Nephron progenitor cell (in vitro differentiated cells): ENCODE measurements around the gene JAZF1.

Source experiments
- DNase-seq: peaks from one replicate; pipeline ENCODE4 v3.0.0; 2021
- H3K27ac Mint-ChIP-seq: 2 replicates; pipeline ENCODE4 v1.8.0; 2021; ENCODE audit warnings: mild to moderate bottlenecking, moderate library complexity, mixed read lengths
- H3K27me3 Mint-ChIP-seq: 2 replicates; pipeline ENCODE4 v1.8.0; 2021; ENCODE audit warnings: mild to moderate bottlenecking, low read depth, mixed read lengths; ENCODE audit not compliant: poor library complexity
- H3K36me3 Mint-ChIP-seq: 2 replicates; pipeline ENCODE4 v1.8.0; 2021; ENCODE audit warnings: low read depth, mixed read lengths
- H3K4me1 Mint-ChIP-seq: 2 replicates; pipeline ENCODE4 v1.8.0; 2021; ENCODE audit warnings: mixed read lengths
- H3K4me3 Mint-ChIP-seq: 2 replicates; pipeline ENCODE4 v1.8.0; 2021; ENCODE audit warnings: mild to moderate bottlenecking, moderate library complexity, mixed read lengths
- H3K9me3 Mint-ChIP-seq: 2 replicates; pipeline ENCODE4 v1.8.0; 2021; ENCODE audit warnings: mild to moderate bottlenecking, moderate library complexity, mixed read lengths
- TF ChIP-seq, protein P1 (sequence below): fragments of 200-600 bp; sonication (generic); IDR thresholded peaks from 2 replicates; pipeline ENCODE4 v1.5.0; 2021; ENCODE audit warnings: antibody characterized with exemption

Gene JAZF1

DNA sequence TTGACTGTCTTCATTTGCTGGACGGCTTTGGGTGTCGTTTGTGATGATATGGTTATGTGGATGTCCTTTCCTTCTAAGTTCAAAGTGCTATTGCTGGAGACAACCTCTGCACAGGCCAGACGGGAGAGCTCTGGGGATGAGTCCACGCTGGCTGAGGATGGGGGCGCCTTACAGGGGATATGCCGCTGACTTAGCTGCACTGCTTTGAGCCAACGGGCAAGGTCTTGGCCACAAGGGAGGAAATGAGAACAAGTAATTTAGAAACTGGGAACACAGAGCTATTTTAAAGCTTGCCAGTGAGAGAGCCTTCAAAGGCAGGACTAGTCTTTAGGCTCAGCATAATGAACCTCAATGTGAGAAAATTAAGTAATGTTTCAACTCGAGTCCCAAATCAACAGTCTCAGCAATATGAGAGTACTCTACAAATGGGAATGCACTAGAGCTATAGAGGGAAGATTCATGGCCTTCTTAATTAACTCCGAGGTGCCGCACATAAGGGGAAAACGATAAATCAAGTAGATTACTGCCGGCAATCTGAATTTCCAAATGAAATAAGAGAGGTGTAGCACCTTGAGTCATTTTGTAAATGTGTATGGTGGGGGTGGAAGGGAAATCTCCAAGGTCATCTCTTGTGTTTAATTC is 209.3 kb downstream of the JAZF1 start:
- no peaks in the 10 kb centered on the region for H3K9me3 Mint-ChIP-seq
- peaks cover 8% of the 10 kb centered on the region for H3K4me1 Mint-ChIP-seq
- no peak overlapping the region for H3K27ac Mint-ChIP-seq
- no peak for DNase-seq
- peaks cover 5% of the 10 kb centered on the region for H3K27me3 Mint-ChIP-seq
- TF ChIP-seq, protein P1, sequence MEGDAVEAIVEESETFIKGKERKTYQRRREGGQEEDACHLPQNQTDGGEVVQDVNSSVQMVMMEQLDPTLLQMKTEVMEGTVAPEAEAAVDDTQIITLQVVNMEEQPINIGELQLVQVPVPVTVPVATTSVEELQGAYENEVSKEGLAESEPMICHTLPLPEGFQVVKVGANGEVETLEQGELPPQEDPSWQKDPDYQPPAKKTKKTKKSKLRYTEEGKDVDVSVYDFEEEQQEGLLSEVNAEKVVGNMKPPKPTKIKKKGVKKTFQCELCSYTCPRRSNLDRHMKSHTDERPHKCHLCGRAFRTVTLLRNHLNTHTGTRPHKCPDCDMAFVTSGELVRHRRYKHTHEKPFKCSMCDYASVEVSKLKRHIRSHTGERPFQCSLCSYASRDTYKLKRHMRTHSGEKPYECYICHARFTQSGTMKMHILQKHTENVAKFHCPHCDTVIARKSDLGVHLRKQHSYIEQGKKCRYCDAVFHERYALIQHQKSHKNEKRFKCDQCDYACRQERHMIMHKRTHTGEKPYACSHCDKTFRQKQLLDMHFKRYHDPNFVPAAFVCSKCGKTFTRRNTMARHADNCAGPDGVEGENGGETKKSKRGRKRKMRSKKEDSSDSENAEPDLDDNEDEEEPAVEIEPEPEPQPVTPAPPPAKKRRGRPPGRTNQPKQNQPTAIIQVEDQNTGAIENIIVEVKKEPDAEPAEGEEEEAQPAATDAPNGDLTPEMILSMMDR, result no peak
- H3K4me3 Mint-ChIP-seq, result no peak overlapping the region
- H3K36me3 Mint-ChIP-seq, result no peaks in the 10 kb centered on the region

GRCh38 chr7:27970350-27970749 is 210.2 kb downstream of the JAZF1 start:
- Mint-ChIP-seq H3K9me3 (no peaks in the 10 kb centered on the region), H3K36me3 (no peaks in the 10 kb centered on the region), H3K27me3 (peaks cover 5% of the 10 kb centered on the region), H3K4me3 (no peak overlapping the region), H3K27ac (no peak overlapping the region), H3K4me1 (peaks cover 8% of the 10 kb centered on the region)
- TF ChIP-seq, protein P1, result no peak
- DNase-seq, result no peak

DNA sequence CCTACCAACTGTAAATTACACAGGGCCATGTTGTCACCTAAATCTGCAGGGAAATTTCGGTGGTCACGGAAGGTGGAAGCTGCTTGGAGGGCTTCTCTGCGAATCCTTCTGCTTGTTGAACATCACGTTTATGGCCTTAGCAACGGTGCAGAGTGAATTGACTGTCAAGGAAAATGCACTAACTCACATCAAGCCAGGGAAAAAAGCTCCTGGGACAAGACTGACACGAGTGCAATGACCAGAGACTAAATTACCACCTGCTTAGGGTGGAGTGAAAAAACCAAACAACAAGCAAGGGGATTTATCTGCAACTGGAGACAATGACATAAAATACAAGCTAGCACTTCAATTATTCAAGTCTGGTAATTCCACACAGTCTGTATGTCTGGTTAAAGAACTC is 211.2 kb downstream of the JAZF1 start:
- Mint-ChIP-seq H3K4me1 (peaks cover 8% of the 10 kb centered on the region), H3K4me3 (no peak overlapping the region), H3K27me3 (peaks cover 5% of the 10 kb centered on the region), H3K9me3 (no peaks in the 10 kb centered on the region), H3K36me3 (no peaks in the 10 kb centered on the region), H3K27ac (no peak overlapping the region)
- TF ChIP-seq, protein P1, result no peak
- no peak for DNase-seq

GRCh38 chr7:27967639-27968038 is 213.0 kb downstream of the JAZF1 start:
- no peaks in the 10 kb centered on the region for H3K36me3 Mint-ChIP-seq
- TF ChIP-seq, protein P1, result no peak

DNA sequence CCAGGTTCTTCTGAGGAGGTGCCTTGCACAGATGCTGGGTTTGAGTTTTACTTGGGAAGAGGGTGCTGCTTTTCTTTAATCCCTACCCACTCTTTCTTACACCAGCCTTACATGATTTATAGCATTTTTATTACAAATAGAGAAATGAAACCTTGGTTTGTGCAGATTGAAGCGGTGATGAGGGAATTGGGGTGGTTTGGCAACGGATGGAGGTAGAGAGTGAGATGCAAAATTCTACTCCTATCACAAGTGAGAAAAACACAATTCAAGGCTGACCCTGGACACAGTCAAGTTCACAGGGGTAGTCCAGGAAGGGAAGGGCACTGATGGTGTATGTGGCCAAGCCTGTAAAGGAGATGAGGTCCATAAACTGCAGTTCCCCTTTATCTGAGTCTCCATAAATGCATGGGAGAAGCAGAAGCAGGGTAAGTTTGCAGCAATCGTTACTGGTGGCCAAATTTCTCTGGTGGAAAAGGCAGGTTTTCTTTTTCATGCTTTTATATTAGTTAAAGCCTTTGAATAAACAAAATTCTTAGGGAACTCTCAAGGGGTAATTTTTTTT is 214.3 kb downstream of the JAZF1 start:
- Mint-ChIP-seq H3K36me3 (no peaks in the 10 kb centered on the region), H3K4me1 (peaks cover 8% of the 10 kb centered on the region), H3K27ac (peak overlapping the region; percentile 24), H3K4me3 (no peak overlapping the region), H3K27me3 (peaks cover 12% of the 10 kb centered on the region), H3K9me3 (no peaks in the 10 kb centered on the region)
- no peak for DNase-seq
- TF ChIP-seq, protein P1, result no peak

More at GRCh38 chr7:27967639-27968038, 213.0 kb downstream of the JAZF1 start:
- DNase-seq, result no peak
- Mint-ChIP-seq H3K27ac (no peak overlapping the region), H3K27me3 (peaks cover 12% of the 10 kb centered on the region), H3K4me1 (peaks cover 8% of the 10 kb centered on the region), H3K4me3 (no peak overlapping the region), H3K9me3 (no peaks in the 10 kb centered on the region)

- Mint-ChIP-seq H3K9me3 (no peaks in the 10 kb centered on the region), H3K4me3 (no peak overlapping the region), H3K36me3 (no peaks in the 10 kb centered on the region), H3K27ac (no peak overlapping the region), H3K27me3 (peaks cover 12% of the 10 kb centered on the region), H3K4me1 (peaks cover 8% of the 10 kb centered on the region)
- TF ChIP-seq, protein P1, result no peak
- no peak for DNase-seq
Measured at GRCh38 chr7:27965650-27966049, 214.9 kb downstream of the JAZF1 start.
